OCI-LY3 (cell line): ENCODE measurements around the gene CYTH3.
"Not testable (repeated sequence)": the region's sequence is repeated elsewhere in the genome, so short reads cannot be mapped to it uniquely, and the experiment has no call there.

Source experiments
- H2AFZ ChIP-seq: fragments of 200-600, 300-600 bp; shearing (Covaris generic); 2 replicates; pipeline ENCODE4 v1.6.0; 2014; ENCODE audit warnings: antibody characterized with exemption, low read depth, low read length
- H3K27ac ChIP-seq: fragments of 200-600, 300-600 bp; sonication (generic); 2 replicates; pipeline ENCODE4 v1.5.1; 2014; ENCODE audit warnings: mild to moderate bottlenecking, low read length, moderate library complexity, mixed read lengths
- H3K27me3 ChIP-seq: fragments of 200-600, 300-600 bp; sonication (generic); 2 replicates; pipeline ENCODE4 v1.6.1; 2014; ENCODE audit warnings: low read depth, low read length, mixed read lengths
- H3K36me3 ChIP-seq: fragments of 200-600, 300-600 bp; sonication (generic); replicated peaks from 2 replicates; pipeline ENCODE3; 2014; ENCODE audit warnings: low read depth, low read length, mixed read lengths
- H3K4me1 ChIP-seq: fragments of 300-600, 200-600 bp; sonication (generic); 2 replicates; pipeline ENCODE4 v1.6.1; 2014; ENCODE audit warnings: low read length, mixed read lengths
- H3K4me2 ChIP-seq: fragments of 200-600, 300-600 bp; sonication (generic); 2 replicates; pipeline ENCODE4 v1.6.1; 2014; ENCODE audit warnings: low read length, mixed read lengths
- H3K4me3 ChIP-seq: fragments of 300-600, 200-600 bp; sonication (generic); 2 replicates; pipeline ENCODE4 v1.5.1; 2014; ENCODE audit warnings: antibody characterized with exemption, mild to moderate bottlenecking, low read length, moderate library complexity
- H3K79me2 ChIP-seq: fragments of 300-600, 200-600 bp; shearing (Covaris generic); 2 replicates; pipeline ENCODE4 v1.6.1; 2014; ENCODE audit warnings: mild to moderate bottlenecking, low read length, mixed read lengths
- H3K9ac ChIP-seq: fragments of 300-600, 200-600 bp; shearing (Covaris generic); 2 replicates; pipeline ENCODE4 v1.6.0; 2014; ENCODE audit warnings: mild to moderate bottlenecking, low read length, moderate library complexity
- H3K9me3 ChIP-seq: fragments of 200-600, 300-600 bp; shearing (Covaris generic); 2 replicates; pipeline ENCODE4 v1.6.1; 2014; ENCODE audit warnings: low read length, mixed read lengths; ENCODE audit not compliant: insufficient read depth
- H4K20me1 ChIP-seq: fragments of 200-600, 300-600 bp; sonication (generic); 2 replicates; pipeline ENCODE4 v1.6.1; 2016; ENCODE audit warnings: low read length, mixed read lengths; ENCODE audit not compliant: insufficient read depth
- EZH2phosphoT487 ChIP-seq: fragments of 200-600 bp; shearing (Covaris generic); IDR thresholded peaks from 2 replicates; pipeline ENCODE4 v1.6.1; 2018; ENCODE audit warnings: antibody characterized with exemption, mixed run types, low read depth
- TF ChIP-seq, protein P1 (sequence below): fragments of 200-600, 300-600 bp; sonication (generic); IDR thresholded peaks from 2 replicates; pipeline ENCODE4 v1.5.1; 2014; ENCODE audit warnings: antibody characterized with exemption, low read length, low read depth

Gene CYTH3

DNA sequence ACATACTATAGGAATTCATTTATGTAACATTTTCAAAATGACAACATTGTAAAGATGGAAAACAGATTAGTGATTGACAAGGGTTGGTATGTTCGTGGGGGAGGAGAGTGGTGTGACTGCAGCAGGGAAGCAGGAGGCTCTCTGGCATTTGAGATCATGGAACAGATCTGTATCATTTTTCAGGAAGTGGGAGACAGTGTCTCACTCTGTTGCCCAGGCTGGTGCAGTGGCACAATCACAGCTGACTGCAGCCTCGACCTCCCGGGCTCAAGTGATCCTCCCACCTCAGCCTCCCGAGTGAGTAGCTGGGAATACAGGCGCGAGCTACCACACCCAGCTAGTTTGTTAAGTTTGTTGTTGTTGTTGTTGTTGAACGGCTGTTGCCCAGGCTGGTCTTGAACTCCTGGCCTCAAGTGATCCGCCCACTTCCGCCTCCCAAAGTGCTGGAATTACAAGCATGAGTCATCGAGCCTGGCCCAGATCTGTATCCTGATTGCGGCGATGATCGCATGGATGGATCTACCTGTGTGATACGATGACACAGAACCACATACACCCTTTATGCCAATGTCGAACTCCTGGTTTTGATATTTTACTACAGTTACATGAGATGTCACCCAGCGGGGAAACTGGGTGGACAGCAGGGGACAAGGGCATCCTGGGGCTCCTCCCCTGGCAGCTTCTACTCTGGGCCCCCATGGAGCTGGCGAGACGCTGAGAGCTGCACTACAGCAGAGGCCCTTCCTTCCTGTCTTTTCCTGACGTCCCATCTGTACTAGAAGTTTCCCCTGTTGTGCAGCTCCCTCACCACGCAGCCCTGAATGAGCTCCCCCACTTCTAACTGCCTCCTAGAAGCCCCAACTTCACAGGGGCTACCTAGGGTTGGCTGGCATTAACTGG lies 12.3 kb upstream of the CYTH3 start:
- no peaks in the 10 kb centered on the region for H3K27me3 ChIP-seq
- no peak overlapping the region for H3K4me3 ChIP-seq
- no peak overlapping the region for H3K9ac ChIP-seq
- no peaks in the 10 kb centered on the region for H3K9me3 ChIP-seq
- no peaks in the 10 kb centered on the region for H3K79me2 ChIP-seq
- H3K4me1 ChIP-seq = no peaks in the 10 kb centered on the region
- no peak overlapping the region for H3K4me2 ChIP-seq
- H3K36me3 ChIP-seq = no peaks in the 10 kb centered on the region
- H4K20me1 ChIP-seq = no peaks in the 10 kb centered on the region
- TF ChIP-seq, protein P1, sequence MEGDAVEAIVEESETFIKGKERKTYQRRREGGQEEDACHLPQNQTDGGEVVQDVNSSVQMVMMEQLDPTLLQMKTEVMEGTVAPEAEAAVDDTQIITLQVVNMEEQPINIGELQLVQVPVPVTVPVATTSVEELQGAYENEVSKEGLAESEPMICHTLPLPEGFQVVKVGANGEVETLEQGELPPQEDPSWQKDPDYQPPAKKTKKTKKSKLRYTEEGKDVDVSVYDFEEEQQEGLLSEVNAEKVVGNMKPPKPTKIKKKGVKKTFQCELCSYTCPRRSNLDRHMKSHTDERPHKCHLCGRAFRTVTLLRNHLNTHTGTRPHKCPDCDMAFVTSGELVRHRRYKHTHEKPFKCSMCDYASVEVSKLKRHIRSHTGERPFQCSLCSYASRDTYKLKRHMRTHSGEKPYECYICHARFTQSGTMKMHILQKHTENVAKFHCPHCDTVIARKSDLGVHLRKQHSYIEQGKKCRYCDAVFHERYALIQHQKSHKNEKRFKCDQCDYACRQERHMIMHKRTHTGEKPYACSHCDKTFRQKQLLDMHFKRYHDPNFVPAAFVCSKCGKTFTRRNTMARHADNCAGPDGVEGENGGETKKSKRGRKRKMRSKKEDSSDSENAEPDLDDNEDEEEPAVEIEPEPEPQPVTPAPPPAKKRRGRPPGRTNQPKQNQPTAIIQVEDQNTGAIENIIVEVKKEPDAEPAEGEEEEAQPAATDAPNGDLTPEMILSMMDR = no peak
- no peak for TF ChIP-seq EZH2phosphoT487
- no peak overlapping the region for H3K27ac ChIP-seq
- no peak overlapping the region for H2AFZ ChIP-seq

DNA sequence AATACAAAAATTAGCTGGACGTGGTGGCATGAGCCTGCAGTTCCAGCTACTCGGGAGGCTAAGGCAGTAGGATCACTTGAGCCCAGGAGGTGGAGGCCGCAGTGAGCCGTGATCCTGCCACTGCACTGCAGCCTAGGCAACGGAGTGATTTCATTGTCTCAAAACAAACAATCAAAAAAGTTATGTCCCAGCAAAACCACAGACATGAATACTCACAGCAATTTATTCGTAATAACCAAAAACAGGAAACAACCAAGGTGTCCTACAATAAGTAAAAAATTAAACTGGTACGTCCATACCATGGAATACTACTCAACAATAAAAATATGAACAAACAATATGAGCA lies 11.6 kb upstream of the CYTH3 start:
- Histone ChIP-seq H3K9ac (no peak overlapping the region), H3K27me3 (no peaks in the 10 kb centered on the region), H3K4me3 (no peak overlapping the region), H3K9me3 (no peaks in the 10 kb centered on the region), H3K4me2 (no peak overlapping the region), H3K36me3 (no peaks in the 10 kb centered on the region), H3K79me2 (no peaks in the 10 kb centered on the region), H3K4me1 (no peaks in the 10 kb centered on the region), H3K27ac (no peak overlapping the region), H4K20me1 (no peaks in the 10 kb centered on the region), H2AFZ (no peak overlapping the region)
- TF ChIP-seq EZH2phosphoT487 = no peak
- TF ChIP-seq, protein P1 = no peak

DNA sequence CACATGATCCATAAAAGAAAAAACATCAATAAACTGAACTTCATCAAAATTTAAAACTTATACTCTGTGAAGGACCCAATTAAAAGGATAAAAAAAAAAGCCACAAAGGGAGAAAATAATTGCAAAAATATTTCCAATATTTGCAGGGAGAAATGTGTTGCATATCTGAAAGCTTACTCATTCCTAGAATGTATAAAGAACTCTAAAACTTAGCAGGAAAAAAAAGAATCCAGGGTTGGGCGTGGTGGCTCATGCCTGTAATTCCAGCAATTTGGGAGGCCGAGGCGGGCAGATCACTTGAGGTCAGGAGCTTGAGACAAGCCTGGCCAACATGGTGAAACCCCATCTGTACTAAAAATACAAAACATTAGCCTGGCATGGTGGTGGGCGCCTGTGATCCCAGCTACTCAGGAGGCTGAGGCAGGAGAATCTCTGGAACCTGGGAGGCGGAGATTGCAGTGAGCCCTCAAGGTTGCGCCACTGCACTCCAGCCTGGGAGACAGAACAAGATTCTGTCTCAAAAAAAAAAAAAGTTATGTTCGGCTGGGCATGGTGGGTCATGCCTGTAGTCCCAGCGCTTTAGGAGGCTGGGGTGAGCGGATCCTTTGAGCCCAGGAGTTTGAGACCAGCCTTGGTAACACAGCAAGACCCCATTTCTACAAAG lies 11.1 kb upstream of the CYTH3 start:
- H3K4me3 ChIP-seq, H3K27me3 ChIP-seq, H3K79me2 ChIP-seq, H4K20me1 ChIP-seq, H3K36me3 ChIP-seq, H3K27ac ChIP-seq, H2AFZ ChIP-seq, H3K4me2 ChIP-seq, H3K9ac ChIP-seq, H3K9me3 ChIP-seq, H3K4me1 ChIP-seq: not testable (repeated sequence)

DNA sequence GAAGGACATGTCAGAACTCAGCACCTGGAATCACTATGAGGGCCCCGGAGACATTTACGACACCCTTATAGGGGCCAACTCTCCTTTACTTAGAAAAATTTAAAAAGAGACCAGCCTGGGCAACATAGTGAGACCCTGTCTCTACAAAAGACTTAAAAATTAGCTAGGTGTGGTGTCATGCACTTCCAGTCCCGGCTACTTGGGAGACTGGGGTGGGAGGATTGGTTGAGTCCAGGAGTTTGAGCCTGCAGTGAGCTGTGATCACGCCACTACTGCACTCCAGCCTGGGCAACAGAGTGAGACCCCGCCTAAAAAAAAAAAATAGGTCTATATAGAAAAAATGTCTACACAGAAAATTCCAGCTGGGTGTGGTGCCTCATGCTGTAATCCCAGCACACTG lies 7.5 kb upstream of the CYTH3 start:
- H4K20me1 ChIP-seq = no peaks in the 10 kb centered on the region
- no peak overlapping the region for H3K9ac ChIP-seq
- H3K9me3 ChIP-seq = no peaks in the 10 kb centered on the region
- H3K27me3 ChIP-seq = no peaks in the 10 kb centered on the region
- H3K4me1 ChIP-seq = no peaks in the 10 kb centered on the region
- H3K4me3 ChIP-seq = no peak overlapping the region
- H3K36me3 ChIP-seq = no peaks in the 10 kb centered on the region
- no peaks in the 10 kb centered on the region for H3K79me2 ChIP-seq
- TF ChIP-seq, protein P1 = no peak
- no peak overlapping the region for H2AFZ ChIP-seq
- no peak overlapping the region for H3K27ac ChIP-seq
- no peak overlapping the region for H3K4me2 ChIP-seq
